ENCODE measurements around the gene NMNAT2.

DNA sequence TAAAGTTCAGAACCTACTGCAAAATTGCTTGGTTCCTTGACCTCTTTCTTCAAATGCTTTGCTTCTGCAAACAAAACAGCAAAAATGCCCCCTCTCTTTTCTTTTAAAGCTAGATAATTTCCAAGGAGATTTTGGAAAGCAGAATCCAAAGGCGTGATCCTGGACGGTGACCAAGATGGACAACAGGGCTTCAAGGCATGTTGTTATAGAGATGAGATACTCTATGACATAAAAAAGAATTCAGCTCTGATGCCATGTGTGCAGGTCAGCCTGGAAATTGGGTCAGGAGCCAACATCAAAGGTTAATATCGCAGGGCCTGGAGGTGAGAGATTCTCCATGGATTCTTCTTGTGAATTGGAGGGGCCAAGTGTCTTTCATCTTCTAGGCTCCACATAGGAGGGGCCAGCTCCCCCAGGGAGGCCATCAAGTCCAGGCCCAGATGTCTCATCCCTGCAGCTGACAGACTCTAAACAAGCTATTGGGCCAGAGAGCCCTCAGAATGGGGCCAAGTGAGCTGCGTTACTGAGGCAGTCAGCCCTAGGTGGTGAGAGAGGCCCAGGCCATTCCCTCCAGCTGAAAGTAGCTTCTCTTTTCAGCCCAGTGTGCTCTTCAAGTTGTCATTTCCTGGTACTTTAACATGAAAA, 45.5 kb downstream of the NMNAT2 start:
- TF ChIP-seq, protein P1, sequence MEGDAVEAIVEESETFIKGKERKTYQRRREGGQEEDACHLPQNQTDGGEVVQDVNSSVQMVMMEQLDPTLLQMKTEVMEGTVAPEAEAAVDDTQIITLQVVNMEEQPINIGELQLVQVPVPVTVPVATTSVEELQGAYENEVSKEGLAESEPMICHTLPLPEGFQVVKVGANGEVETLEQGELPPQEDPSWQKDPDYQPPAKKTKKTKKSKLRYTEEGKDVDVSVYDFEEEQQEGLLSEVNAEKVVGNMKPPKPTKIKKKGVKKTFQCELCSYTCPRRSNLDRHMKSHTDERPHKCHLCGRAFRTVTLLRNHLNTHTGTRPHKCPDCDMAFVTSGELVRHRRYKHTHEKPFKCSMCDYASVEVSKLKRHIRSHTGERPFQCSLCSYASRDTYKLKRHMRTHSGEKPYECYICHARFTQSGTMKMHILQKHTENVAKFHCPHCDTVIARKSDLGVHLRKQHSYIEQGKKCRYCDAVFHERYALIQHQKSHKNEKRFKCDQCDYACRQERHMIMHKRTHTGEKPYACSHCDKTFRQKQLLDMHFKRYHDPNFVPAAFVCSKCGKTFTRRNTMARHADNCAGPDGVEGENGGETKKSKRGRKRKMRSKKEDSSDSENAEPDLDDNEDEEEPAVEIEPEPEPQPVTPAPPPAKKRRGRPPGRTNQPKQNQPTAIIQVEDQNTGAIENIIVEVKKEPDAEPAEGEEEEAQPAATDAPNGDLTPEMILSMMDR (IDR thresholded peaks at IDR 0.05): no peak
- TF ChIP-seq POLR2A (IDR thresholded peaks at IDR 0.05): no peak

Data from testis (tissue), 2 donors.